Peyer's patch (tissue), 4 donors: Measurements from ENCODE around the gene ATOH8. TPM values are rescaled to one million over a fixed set of nuclear protein-coding genes. Genes with fewer than 3 reads are reported as not detected.

Source experiments
- DNase-seq, 3 donors: peaks; one replicate each; pipeline ENCODE4 v3.0.0-alpha.2; 2017 to 2019
- H3K27ac ChIP-seq, 4 donors: fragments of 200-600 bp; sonication (generic); one replicate each; pipeline ENCODE4 v1.5.1; 2016 to 2019
- H3K27me3 ChIP-seq, 2 donors: fragments of 200-600 bp; sonication (generic); one replicate each; pipeline ENCODE4 v1.5.1; 2019
- H3K36me3 ChIP-seq, 3 donors: fragments of 200-600 bp; sonication (generic); one replicate each; pipeline ENCODE4 v1.5.1; 2016 to 2019
- H3K4me1 ChIP-seq, 4 donors: fragments of 200-600 bp; sonication (generic); one replicate each; pipeline ENCODE4 v1.5.1; 2016 to 2019
- H3K4me3 ChIP-seq, 4 donors: fragments of 200-600 bp; sonication (generic); 1 replicate in 3 of 4; 2 replicates in 1 of 4; pipeline ENCODE4 v1.5.1; 2016 to 2019; ENCODE audit warnings: mild to moderate bottlenecking in 1 of 4
- H3K9me3 ChIP-seq, 4 donors: fragments of 200-600 bp; sonication (generic); one replicate each; pipeline ENCODE4 v1.5.1; 2016 to 2019; ENCODE audit warnings: mild to moderate bottlenecking in 1 of 4
- POLR2A ChIP-seq, 2 donors: fragments of 450-650 bp; IDR thresholded peaks; one replicate each; pipeline ENCODE4 v1.5.1; 2017; ENCODE audit warnings: antibody characterized with exemption in 2 of 2, mild to moderate bottlenecking in 2 of 2, moderate library complexity in 2 of 2
- total RNA-seq, 4 donors: library from RNA; depleted of rRNA; stranded (reverse); fragments of >200 nt; gene quantifications; one replicate each; pipeline ENCODE4 v1.1.0, GENCODE V29; 2016
- TF ChIP-seq, protein P1 (sequence below), 6 experiments: fragments of 450-650 bp in 4 of 6; fragments of 200-600 bp in 2 of 6; sonication (generic) in 1 of 6; IDR thresholded peaks; one replicate each; pipeline ENCODE4 v1.5.1; 2017 to 2019; ENCODE audit warnings: antibody characterized with exemption in 6 of 6, mild to moderate bottlenecking in 3 of 6, moderate library complexity in 1 of 6

The ATOH8 gene
- total RNA-seq, 4 donors from 2014 or later, result 5.3 to 35.5 (median 13.9) TPM

DNA sequence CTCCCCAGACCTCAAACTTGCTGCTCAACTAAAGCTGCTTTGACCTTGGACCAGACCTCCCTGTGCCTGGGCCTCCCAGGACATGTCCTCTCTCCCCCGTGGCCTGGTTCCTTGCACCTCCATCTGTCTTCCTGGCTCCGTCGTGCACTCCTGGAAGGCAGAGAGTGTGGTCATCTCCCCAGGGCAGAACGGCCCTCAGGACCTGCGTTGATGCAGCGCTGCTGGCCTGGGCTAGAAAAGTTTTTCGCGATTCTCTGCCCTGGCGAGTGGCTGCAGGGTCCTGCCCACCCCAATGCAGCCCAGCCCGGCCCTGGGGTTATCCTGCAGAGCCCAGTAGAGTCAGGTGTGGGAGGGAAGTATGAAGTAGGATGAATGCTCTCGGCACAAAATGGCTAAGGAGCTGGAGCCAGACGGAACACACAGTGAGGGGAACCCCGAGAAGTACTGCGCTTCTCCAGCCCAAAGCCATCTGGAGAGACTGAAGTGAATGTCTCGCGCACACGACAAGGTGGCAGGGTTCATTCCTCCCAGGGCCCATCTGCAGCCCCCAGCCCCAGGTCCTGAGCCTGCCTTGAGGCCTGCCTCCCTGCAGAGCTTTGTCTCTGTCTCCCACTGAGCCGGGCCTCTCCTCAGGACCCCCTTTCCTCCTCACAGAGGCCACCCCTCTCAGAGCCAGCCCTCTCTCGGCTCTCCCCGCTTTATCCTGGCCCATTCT, 41.7 kb downstream of the ATOH8 start:
- no peaks in the 10 kb centered on the region for H3K36me3 ChIP-seq
- H3K9me3 ChIP-seq, result no peaks in the 10 kb centered on the region
- H3K27me3 ChIP-seq, result no peaks in the 10 kb centered on the region
- TF ChIP-seq POLR2A (IDR thresholded peaks at IDR 0.05), result no peak
- TF ChIP-seq, protein P1, sequence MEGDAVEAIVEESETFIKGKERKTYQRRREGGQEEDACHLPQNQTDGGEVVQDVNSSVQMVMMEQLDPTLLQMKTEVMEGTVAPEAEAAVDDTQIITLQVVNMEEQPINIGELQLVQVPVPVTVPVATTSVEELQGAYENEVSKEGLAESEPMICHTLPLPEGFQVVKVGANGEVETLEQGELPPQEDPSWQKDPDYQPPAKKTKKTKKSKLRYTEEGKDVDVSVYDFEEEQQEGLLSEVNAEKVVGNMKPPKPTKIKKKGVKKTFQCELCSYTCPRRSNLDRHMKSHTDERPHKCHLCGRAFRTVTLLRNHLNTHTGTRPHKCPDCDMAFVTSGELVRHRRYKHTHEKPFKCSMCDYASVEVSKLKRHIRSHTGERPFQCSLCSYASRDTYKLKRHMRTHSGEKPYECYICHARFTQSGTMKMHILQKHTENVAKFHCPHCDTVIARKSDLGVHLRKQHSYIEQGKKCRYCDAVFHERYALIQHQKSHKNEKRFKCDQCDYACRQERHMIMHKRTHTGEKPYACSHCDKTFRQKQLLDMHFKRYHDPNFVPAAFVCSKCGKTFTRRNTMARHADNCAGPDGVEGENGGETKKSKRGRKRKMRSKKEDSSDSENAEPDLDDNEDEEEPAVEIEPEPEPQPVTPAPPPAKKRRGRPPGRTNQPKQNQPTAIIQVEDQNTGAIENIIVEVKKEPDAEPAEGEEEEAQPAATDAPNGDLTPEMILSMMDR (IDR thresholded peaks at IDR 0.05), result no peak
- H3K27ac ChIP-seq, result peak overlapping the region in 1 of 4 donors; percentile 44
- H3K4me3 ChIP-seq, result no peak overlapping the region
- H3K4me1 ChIP-seq, result peaks cover 0 to 15% (median 0%) of the 10 kb centered on the region in 4 donors
- DNase-seq, result peak in 1 of 3 donors; percentile 24

DNA sequence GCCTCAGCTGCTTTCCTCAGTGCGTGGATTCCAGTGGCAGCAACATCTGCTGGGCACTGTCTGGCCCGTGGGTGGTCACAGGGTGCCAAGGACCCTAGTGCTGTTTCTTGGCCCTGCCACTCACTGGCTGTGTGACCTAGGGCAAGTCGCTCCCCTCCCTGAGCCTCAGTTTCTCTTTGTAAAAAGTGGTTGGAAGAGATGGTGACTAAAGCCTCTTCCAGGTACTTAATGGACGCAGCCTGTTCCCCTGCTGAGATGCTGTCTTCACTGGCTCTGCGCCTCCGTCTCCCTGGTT, 42.2 kb downstream of the ATOH8 start:
- H3K4me1 ChIP-seq, result peaks cover 0 to 15% (median 0%) of the 10 kb centered on the region in 4 donors
- DNase-seq, result no peak
- H3K9me3 ChIP-seq, result no peaks in the 10 kb centered on the region
- TF ChIP-seq POLR2A (IDR thresholded peaks at IDR 0.05), result no peak
- H3K27me3 ChIP-seq, result no peaks in the 10 kb centered on the region
- no peaks in the 10 kb centered on the region for H3K36me3 ChIP-seq
- H3K27ac ChIP-seq, result peak overlapping the region in 1 of 4 donors; percentile 44
- no peak overlapping the region for H3K4me3 ChIP-seq

DNA sequence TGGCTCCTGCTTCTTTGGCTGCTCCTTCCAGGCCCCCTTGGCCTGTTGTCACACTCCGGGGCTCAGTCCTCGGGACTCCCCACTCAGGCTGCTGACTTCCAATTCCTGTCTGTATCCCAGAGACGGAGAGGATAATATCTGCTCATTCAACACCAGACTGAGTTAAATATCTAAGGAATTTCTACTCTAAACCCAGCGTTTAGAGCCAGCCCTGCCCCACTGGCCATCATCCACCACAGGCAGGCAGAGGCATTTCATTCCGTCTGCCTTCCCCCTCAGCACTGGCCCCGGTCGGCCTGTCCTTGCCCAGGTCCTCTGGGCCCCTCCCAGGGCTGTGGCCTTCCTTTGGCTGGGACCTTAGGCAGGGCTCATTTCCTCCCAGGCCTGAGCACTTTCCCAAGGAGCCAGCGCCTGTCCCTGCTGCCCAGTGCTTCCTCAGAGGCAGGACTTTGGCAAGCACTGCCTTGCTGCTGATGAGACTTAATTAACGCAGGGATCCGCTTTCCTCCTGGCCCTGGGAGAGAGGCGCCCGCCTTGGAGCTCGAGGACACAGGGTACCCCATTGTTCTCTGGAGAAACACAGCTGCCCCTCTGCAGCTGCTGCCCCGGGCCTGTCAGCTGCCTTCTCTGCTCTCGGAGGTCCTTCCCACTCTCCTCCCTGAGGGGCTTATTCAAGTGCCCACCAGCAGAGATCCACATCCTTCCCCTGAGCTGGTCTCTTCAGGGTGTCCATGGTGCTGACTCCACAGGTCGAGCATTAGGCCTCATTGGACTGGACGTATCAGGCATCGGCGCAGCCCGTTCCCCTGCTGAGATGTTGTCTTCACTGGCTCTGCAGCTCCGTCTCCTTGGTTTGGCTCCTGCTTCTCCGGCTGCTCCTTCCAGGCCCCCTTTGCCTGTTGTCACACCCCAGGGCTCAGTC, 42.8 kb downstream of the ATOH8 start:
- Histone ChIP-seq H3K36me3 (no peaks in the 10 kb centered on the region), H3K27me3 (no peaks in the 10 kb centered on the region), H3K4me1 (peaks cover 0 to 15% (median 0%) of the 10 kb centered on the region in 4 donors), H3K9me3 (no peaks in the 10 kb centered on the region), H3K27ac (peak overlapping the region in 1 of 4 donors; percentile 44), H3K4me3 (no peak overlapping the region)
- TF ChIP-seq, protein P1 (IDR thresholded peaks at IDR 0.05), result no peak
- no peak for TF ChIP-seq POLR2A (IDR thresholded peaks at IDR 0.05)
- DNase-seq, result peak in 1 of 3 donors; percentile 44

DNA sequence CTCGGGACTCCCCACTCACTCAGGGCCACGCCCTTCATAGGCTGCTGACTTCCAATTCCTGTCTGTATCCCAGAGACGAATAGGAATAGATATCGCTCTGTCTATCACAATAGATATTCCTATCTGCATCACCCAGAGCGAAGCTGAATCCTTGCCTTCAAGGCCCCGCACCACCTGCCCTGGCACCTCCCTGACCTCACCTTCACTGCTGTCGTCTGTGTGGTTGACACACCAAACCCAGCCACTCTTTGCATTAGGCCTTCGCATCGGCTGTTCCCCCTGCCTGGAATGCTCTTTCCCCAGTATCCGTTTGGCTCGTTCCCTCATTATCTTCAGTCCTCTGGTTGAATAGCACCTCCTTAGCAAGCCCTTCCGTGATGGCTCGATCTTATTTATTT, 43.5 kb downstream of the ATOH8 start:
- no peak for DNase-seq
- TF ChIP-seq POLR2A (IDR thresholded peaks at IDR 0.05), result no peak
- TF ChIP-seq, protein P1 (IDR thresholded peaks at IDR 0.05), result no peak
- H3K4me1 ChIP-seq, result peaks cover 0 to 15% (median 0%) of the 10 kb centered on the region in 4 donors
- H3K4me3 ChIP-seq, result no peak overlapping the region
- H3K9me3 ChIP-seq, result no peaks in the 10 kb centered on the region
- H3K27me3 ChIP-seq, result no peaks in the 10 kb centered on the region
- H3K36me3 ChIP-seq, result no peaks in the 10 kb centered on the region
- peak overlapping the region in 1 of 4 donors; percentile 44 for H3K27ac ChIP-seq

DNA sequence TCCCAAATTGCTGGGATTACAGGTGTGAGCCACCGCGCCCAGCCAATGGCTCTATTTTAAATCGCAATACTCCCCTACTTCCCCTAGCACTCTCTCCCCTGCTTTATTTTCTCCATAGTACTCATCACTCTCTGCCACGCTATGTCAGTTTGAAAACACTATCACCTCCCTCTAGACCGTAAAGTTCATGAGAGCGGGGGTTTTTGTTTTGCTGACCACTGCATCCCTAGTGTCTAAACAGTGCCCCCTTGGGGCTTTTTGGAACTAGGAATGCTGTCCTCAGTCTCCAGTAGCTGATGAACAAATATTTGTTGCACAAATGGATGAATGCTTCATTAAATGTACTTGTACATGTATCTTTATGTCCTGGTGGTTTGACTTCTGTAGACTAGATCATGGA, 44.1 kb downstream of the ATOH8 start:
- Histone ChIP-seq H3K4me1 (peaks cover 0 to 9% (median 0%) of the 10 kb centered on the region in 4 donors), H3K9me3 (no peaks in the 10 kb centered on the region), H3K27me3 (no peaks in the 10 kb centered on the region), H3K36me3 (no peaks in the 10 kb centered on the region), H3K27ac (no peak overlapping the region), H3K4me3 (no peak overlapping the region)
- TF ChIP-seq, protein P1 (IDR thresholded peaks at IDR 0.05), result peak in 4 of 6 experiments; percentile 14 to 39 (median 29)
- no peak for TF ChIP-seq POLR2A (IDR thresholded peaks at IDR 0.05)
- DNase-seq, result no peak
